Activated CD8-positive, alpha-beta T cell treated with anti-CD3 and anti-CD28 coated beads for 36 hours (primary cell): Measurements from ENCODE around the gene KRT40. TPM values are rescaled to one million over a fixed set of nuclear protein-coding genes. Genes with fewer than 3 reads are reported as not detected.
"Not testable (repeated sequence)": the region's sequence is repeated elsewhere in the genome, so short reads cannot be mapped to it uniquely, and the experiment has no call there.

Experiments used
- ATAC-seq: fragments of 200-7000 bp; cut with Tn5 transposase; one replicate; pipeline ENCODE4 v1.10.0; 2021; ENCODE audit warnings: mild to moderate bottlenecking, moderate library complexity
- CTCF ChIA-PET: fragments of 350-600 bp; sonication (Branson Sonifier 250); formaldehyde crosslinking; loops from one replicate; lab custom pipeline; 2021; ENCODE audit warnings: antibody characterized with exemption; lab: Charles Lee
- POLR2A ChIA-PET: fragments of 350-600 bp; sonication (Branson Sonifier 250); formaldehyde crosslinking; loops from one replicate; lab custom pipeline; 2021; ENCODE audit warnings: antibody characterized with exemption; lab: Charles Lee
- DNase-seq: peaks from one replicate; pipeline ENCODE4 v3.0.0-alpha.2; 2020
- H3K27ac Mint-ChIP-seq: one replicate; pipeline ENCODE4 v1.8.0; 2021; ENCODE audit warnings: mild to moderate bottlenecking, mixed read lengths
- H3K27me3 Mint-ChIP-seq: one replicate; pipeline ENCODE4 v1.8.0; 2021; ENCODE audit warnings: mixed read lengths
- H3K36me3 Mint-ChIP-seq: one replicate; pipeline ENCODE4 v1.8.0; 2021; ENCODE audit warnings: low read depth, mixed read lengths
- H3K4me1 Mint-ChIP-seq: one replicate; pipeline ENCODE4 v1.8.0; 2021; ENCODE audit warnings: low read depth, mixed read lengths
- H3K4me3 Mint-ChIP-seq: one replicate; pipeline ENCODE4 v1.8.0; 2021; ENCODE audit warnings: mild to moderate bottlenecking, moderate library complexity, mixed read lengths
- H3K9me3 Mint-ChIP-seq: one replicate; pipeline ENCODE4 v1.8.0; 2021; ENCODE audit warnings: mixed read lengths
- CTCF ChIP-seq: fragments of 200-600 bp; IDR thresholded peaks from one replicate; pipeline ENCODE4 v1.8.0; 2022; ENCODE audit warnings: antibody characterized with exemption, mild to moderate bottlenecking
- intact Hi-C: fragments of 100-400 bp; cut with micrococcal nuclease; formaldehyde crosslinking; loops from one replicate; pipeline ENCODE4 v1.10.0; 2022
- total RNA-seq, 2 experiments: library from RNA; stranded (reverse); gene quantifications; one replicate each; pipeline ENCODE4 v1.2.3, GENCODE V29; 2021

Gene KRT40
- total RNA-seq, 2 experiments from 2014 or later = not detected

- ChIA-PET POLR2A (no interaction called here), CTCF (no interaction called here)
- no peaks in the 10 kb centered on the region for H3K36me3 Mint-ChIP-seq
- H3K9me3 Mint-ChIP-seq = no peaks in the 10 kb centered on the region
- intact Hi-C loops = no loop called here
- H3K27me3 Mint-ChIP-seq = no peaks in the 10 kb centered on the region
- DNase-seq = no peak
- no peak for ATAC-seq
- no peak within 1 kb of the TSS for H3K4me3 Mint-ChIP-seq
- TF ChIP-seq CTCF = no peak
- H3K27ac Mint-ChIP-seq = no peak within 1 kb of the TSS
- no peaks in the 10 kb centered on the region for H3K4me1 Mint-ChIP-seq
These were observed 24.7 kb upstream of the KRT40 start, which contains the start of gene KRTAP3-1 for GRCh38 chr17:41008811-41009210. Gene KRTAP3-1, minus strand, starts transcription at chr17:41009128. Its CDS starts 54 bp downstream, at chr17:41009074.

GRCh38 chr17:41004397-41004796 is 20.3 kb upstream of the KRT40 start:
- Mint-ChIP-seq H3K4me1 (no peaks in the 10 kb centered on the region), H3K27ac (no peak overlapping the region), H3K27me3 (peaks cover 2% of the 10 kb centered on the region), H3K36me3 (no peaks in the 10 kb centered on the region), H3K4me3 (no peak overlapping the region), H3K9me3 (no peaks in the 10 kb centered on the region)
- ChIA-PET CTCF (no interaction called here), POLR2A (interaction anchor here (0.7 kb wide), 1 partner anchor 11 kb away, joined by 3 read pairs; no protein-coding TSS in a partner anchor)
- DNase-seq = no peak
- ATAC-seq = no peak
- intact Hi-C loops = no loop called here
- no peak for TF ChIP-seq CTCF

- ATAC-seq (no peak), DNase-seq (no peak)
- Mint-ChIP-seq H3K36me3 (no peaks in the 10 kb centered on the region), H3K27me3 (peaks cover 3% of the 10 kb centered on the region), H3K4me3 (no peak overlapping the region), H3K9me3 (no peaks in the 10 kb centered on the region), H3K27ac (no peak overlapping the region), H3K4me1 (no peaks in the 10 kb centered on the region)
- intact Hi-C loops = no loop called here
- TF ChIP-seq CTCF = no peak
- POLR2A ChIA-PET = no interaction called here
- CTCF ChIA-PET = no interaction called here
These were observed 19.8 kb upstream of the KRT40 start for GRCh38 chr17:41003926-41004325.

DNA sequence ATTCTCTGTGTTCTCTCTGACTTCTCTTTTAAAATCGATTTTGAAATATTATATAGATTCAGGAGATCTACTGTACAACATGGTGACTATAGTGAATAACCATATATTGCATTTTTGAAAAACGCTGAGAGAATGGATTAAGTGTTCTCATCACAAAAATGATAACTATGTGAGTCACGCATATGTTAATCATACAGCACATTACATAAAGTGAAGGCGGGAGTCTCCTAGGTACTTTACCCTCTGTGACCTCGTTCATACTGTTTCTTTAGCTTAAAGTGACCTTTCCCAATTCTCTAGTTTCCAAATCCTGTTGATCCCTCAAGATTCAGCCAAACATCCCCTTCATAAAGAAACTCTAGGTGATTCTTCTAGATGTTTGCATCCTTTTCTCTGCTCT is 18.7 kb upstream of the KRT40 start:
- DNase-seq (no peak), ATAC-seq (no peak)
- POLR2A ChIA-PET = no interaction called here
- Mint-ChIP-seq H3K27ac (no peak overlapping the region), H3K36me3 (no peaks in the 10 kb centered on the region), H3K27me3 (peaks cover 8% of the 10 kb centered on the region), H3K4me3 (no peak overlapping the region), H3K4me1 (no peaks in the 10 kb centered on the region), H3K9me3 (no peaks in the 10 kb centered on the region)
- intact Hi-C loops = no loop called here
- CTCF ChIA-PET = no interaction called here
- TF ChIP-seq CTCF = no peak

GRCh38 chr17:41001795-41002194 is 17.7 kb upstream of the KRT40 start:
- no peak for TF ChIP-seq CTCF
- Mint-ChIP-seq H3K4me3 (no peak overlapping the region), H3K27me3 (peaks cover 13% of the 10 kb centered on the region), H3K27ac (no peak overlapping the region), H3K9me3 (no peaks in the 10 kb centered on the region), H3K4me1 (no peaks in the 10 kb centered on the region), H3K36me3 (no peaks in the 10 kb centered on the region)
- ChIA-PET POLR2A (no interaction called here), CTCF (no interaction called here)
- ATAC-seq = no peak
- intact Hi-C loops = no loop called here
- DNase-seq = no peak

- H3K27me3 Mint-ChIP-seq = peaks cover 15% of the 10 kb centered on the region
- ATAC-seq, CTCF ChIA-PET, H3K4me3 Mint-ChIP-seq, POLR2A ChIA-PET, H3K36me3 Mint-ChIP-seq, DNase-seq, intact Hi-C loops, H3K9me3 Mint-ChIP-seq, H3K4me1 Mint-ChIP-seq, H3K27ac Mint-ChIP-seq: not testable (repeated sequence)
These were observed 15.4 kb upstream of the KRT40 start, which contains the start of gene KRTAP3-2 for GRCh38 chr17:40999563-40999962. Gene KRTAP3-2, minus strand, starts transcription at chr17:40999906. Its CDS starts 53 bp downstream, at chr17:40999853.
